ENCODE measurements around the gene KRT1. TPM values are rescaled to one million over a fixed set of nuclear protein-coding genes. Genes with fewer than 3 reads are reported as not detected.

Gene KRT1
- total and polyA plus RNA-seq, 2 donors (not counting 1 experiment from before 2014, with no cell fraction given) = not detected

- Mint-ChIP-seq H3K4me1 (no peaks in the 10 kb centered on the region), H3K4me3 (no peak overlapping the region), H3K9me3 (ENCODE audit: insufficient read depth) (no peaks in the 10 kb centered on the region), H3K27me3 (peaks cover 20% of the 10 kb centered on the region), H3K27ac (no peak overlapping the region)
- ChIA-PET CTCF (interaction anchor here (1.1 kb wide), 1 partner anchor 347 kb away, joined by 3 read pairs; no protein-coding TSS in a partner anchor), POLR2A (no interaction called here)
- H4K20me1 ChIP-seq (ENCODE audit: control insufficient read depth, insufficient read depth, low read length, poor library complexity, severe bottlenecking) = no peaks in the 10 kb centered on the region
- H3K9me3 ChIP-seq (ENCODE audit: control extremely low read depth in 1 of 3, control insufficient read depth in 2 of 3, insufficient read depth in 1 of 3, low read length in 2 of 3) = no peaks in the 10 kb centered on the region
- H3K27me3 ChIP-seq (replicated peaks in 1 of 4; ENCODE audit: control extremely low read depth in 1 of 4, control insufficient read depth in 3 of 4, insufficient read depth in 4 of 4, low read length in 3 of 4) = peaks cover 0 to 5% (median 1%) of the 10 kb centered on the region in 4 experiments
- no peaks in the 10 kb centered on the region for H3K79me2 ChIP-seq (ENCODE audit: control insufficient read depth, insufficient read depth, low read length)
- 0% methylated on average over 4 of the region's 4 CpGs for WGBS (ENCODE audit: insufficient coverage)
- no peak for TF ChIP-seq EZH2 (IDR thresholded peaks at IDR 0.05; ENCODE audit: borderline replicate concordance, insufficient read depth, low read depth, low read length, poor library complexity, severe bottlenecking)
- no peak overlapping the region for H3K4me2 ChIP-seq (replicated peaks; ENCODE audit: low read depth, low read length, poor library complexity, severe bottlenecking)
- no peak overlapping the region for H3K9ac ChIP-seq (ENCODE audit: low read length)
- H3K27ac ChIP-seq (ENCODE audit: low read length in 2 of 2) = no peak overlapping the region
- no peak overlapping the region for H3K4me3 ChIP-seq (ENCODE audit: control extremely low read depth in 1 of 5, extremely low read depth in 1 of 5, insufficient read depth in 1 of 5, low read depth in 2 of 5, low read length in 4 of 5)
- no peak for ATAC-seq (ENCODE audit: low read depth)
- H2AFZ ChIP-seq (ENCODE audit: insufficient read depth, low read depth, low read length, poor library complexity, severe bottlenecking) = no peak overlapping the region
- H3K4me1 ChIP-seq (ENCODE audit: control insufficient read depth in 2 of 2, insufficient read depth in 2 of 2, low read length in 2 of 2) = no peaks in the 10 kb centered on the region
- H3K36me3 ChIP-seq (replicated peaks in 1 of 2; ENCODE audit: control extremely low read depth in 1 of 2, control insufficient read depth in 1 of 2, extremely low read depth in 1 of 2, insufficient read depth in 2 of 2, low read length in 1 of 2) = no peaks in the 10 kb centered on the region
- intact Hi-C loops (cut with micrococcal nuclease) = no loop called here
- DNase-seq = no peak
Observed at GRCh38 chr12:52633383-52633782, 46.8 kb downstream of the KRT1 start.

DNA sequence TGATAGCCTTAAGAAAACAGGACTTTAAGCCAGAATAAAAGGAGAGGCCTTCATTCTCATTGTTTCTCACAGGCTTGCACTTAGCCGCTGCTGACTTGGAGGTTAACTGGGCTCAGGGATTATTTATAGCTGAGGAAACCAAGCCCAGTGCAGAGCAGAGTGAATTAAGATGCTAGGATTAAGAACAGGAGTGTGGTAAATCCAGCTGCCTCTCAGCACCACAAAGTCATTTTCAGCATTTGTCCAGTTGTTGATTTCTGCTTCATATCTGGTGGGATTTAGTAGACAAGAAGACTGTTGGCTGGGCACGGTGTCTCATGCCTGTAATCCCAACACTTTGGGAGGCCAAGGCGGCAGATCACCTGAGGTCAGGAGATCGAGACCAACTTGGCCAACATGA, 47.6 kb downstream of the KRT1 start:
- intact Hi-C loops (cut with micrococcal nuclease) = no loop called here
- ATAC-seq (ENCODE audit: low read depth) (no peak), DNase-seq (no peak)
- Histone ChIP-seq H3K4me2 (replicated peaks; ENCODE audit: low read depth, low read length, poor library complexity, severe bottlenecking) (no peak overlapping the region), H3K9me3 (ENCODE audit: control extremely low read depth in 1 of 3, control insufficient read depth in 2 of 3, insufficient read depth in 1 of 3, low read length in 2 of 3) (no peaks in the 10 kb centered on the region), H3K36me3 (replicated peaks in 1 of 2; ENCODE audit: control extremely low read depth in 1 of 2, control insufficient read depth in 1 of 2, extremely low read depth in 1 of 2, insufficient read depth in 2 of 2, low read length in 1 of 2) (no peaks in the 10 kb centered on the region), H3K4me1 (ENCODE audit: control insufficient read depth in 2 of 2, insufficient read depth in 2 of 2, low read length in 2 of 2) (no peaks in the 10 kb centered on the region), H2AFZ (ENCODE audit: insufficient read depth, low read depth, low read length, poor library complexity, severe bottlenecking) (no peak overlapping the region), H3K27ac (ENCODE audit: low read length in 2 of 2) (no peak overlapping the region), H4K20me1 (ENCODE audit: control insufficient read depth, insufficient read depth, low read length, poor library complexity, severe bottlenecking) (no peaks in the 10 kb centered on the region), H3K4me3 (ENCODE audit: control extremely low read depth in 1 of 5, extremely low read depth in 1 of 5, insufficient read depth in 1 of 5, low read depth in 2 of 5, low read length in 4 of 5) (no peak overlapping the region), H3K9ac (ENCODE audit: low read length) (no peak overlapping the region), H3K27me3 (replicated peaks in 1 of 4; ENCODE audit: control extremely low read depth in 1 of 4, control insufficient read depth in 3 of 4, insufficient read depth in 4 of 4, low read length in 3 of 4) (peaks cover 0 to 5% (median 1%) of the 10 kb centered on the region in 4 experiments), H3K79me2 (ENCODE audit: control insufficient read depth, insufficient read depth, low read length) (no peaks in the 10 kb centered on the region)
- Mint-ChIP-seq H3K27me3 (peaks cover 23% of the 10 kb centered on the region), H3K9me3 (ENCODE audit: insufficient read depth) (no peaks in the 10 kb centered on the region), H3K27ac (no peak overlapping the region), H3K4me1 (no peaks in the 10 kb centered on the region), H3K4me3 (no peak overlapping the region)
- ChIA-PET POLR2A (no interaction called here), CTCF (interaction anchor here (1.1 kb wide), 1 partner anchor 348 kb away, joined by 3 read pairs; no protein-coding TSS in a partner anchor)
- TF ChIP-seq EZH2 (IDR thresholded peaks at IDR 0.05; ENCODE audit: borderline replicate concordance, insufficient read depth, low read depth, low read length, poor library complexity, severe bottlenecking) = no peak
- TF ChIP-seq, protein P1, sequence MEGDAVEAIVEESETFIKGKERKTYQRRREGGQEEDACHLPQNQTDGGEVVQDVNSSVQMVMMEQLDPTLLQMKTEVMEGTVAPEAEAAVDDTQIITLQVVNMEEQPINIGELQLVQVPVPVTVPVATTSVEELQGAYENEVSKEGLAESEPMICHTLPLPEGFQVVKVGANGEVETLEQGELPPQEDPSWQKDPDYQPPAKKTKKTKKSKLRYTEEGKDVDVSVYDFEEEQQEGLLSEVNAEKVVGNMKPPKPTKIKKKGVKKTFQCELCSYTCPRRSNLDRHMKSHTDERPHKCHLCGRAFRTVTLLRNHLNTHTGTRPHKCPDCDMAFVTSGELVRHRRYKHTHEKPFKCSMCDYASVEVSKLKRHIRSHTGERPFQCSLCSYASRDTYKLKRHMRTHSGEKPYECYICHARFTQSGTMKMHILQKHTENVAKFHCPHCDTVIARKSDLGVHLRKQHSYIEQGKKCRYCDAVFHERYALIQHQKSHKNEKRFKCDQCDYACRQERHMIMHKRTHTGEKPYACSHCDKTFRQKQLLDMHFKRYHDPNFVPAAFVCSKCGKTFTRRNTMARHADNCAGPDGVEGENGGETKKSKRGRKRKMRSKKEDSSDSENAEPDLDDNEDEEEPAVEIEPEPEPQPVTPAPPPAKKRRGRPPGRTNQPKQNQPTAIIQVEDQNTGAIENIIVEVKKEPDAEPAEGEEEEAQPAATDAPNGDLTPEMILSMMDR (IDR thresholded peaks at IDR 0.05) = no peak
- WGBS (ENCODE audit: insufficient coverage) = 63% methylated on average over 4 of the region's 4 CpGs
